Left cardiac atrium (tissue), 4 donors: Measurements from ENCODE around the gene NFIA. TPM values are rescaled to one million over a fixed set of nuclear protein-coding genes. Genes with fewer than 3 reads are reported as not detected.

Source experiments
- ATAC-seq, 2 donors: fragments of 200-7000 bp; cut with Tn5 transposase; one replicate each; pipeline ENCODE4 v1.9.1; 2020; ENCODE audit warnings: mild to moderate bottlenecking in 2 of 2, moderate library complexity in 2 of 2
- DNase-seq: peaks from one replicate; pipeline ENCODE4 v3.0.0-alpha.2; 2020
- intact Hi-C, 2 donors: fragments of 100-400 bp; cut with DNase I; formaldehyde crosslinking; loops; one replicate each; pipeline versions ENCODE4 v1.14.1 to v1.15.1; 2022 to 2023
- total RNA-seq, 2 donors: library from RNA; stranded (reverse); fragmentation: NEBNext Ultra II Directional; extraction: Animal tissue kit (Norgen Biotek cat#: 25700); gene quantifications; one replicate each; pipeline ENCODE4 v1.2.1, GENCODE V29; 2021
- donor health status: DM: no; HTN: yes; CAD: no.
- donor health status: DM: no; HTN: yes; CAD: no; lungs with severe emphysema.
- donor health status: DM: yes; HTN: yes; CAD: no.
- donor health status: Dilated cardiomyopathy.

Gene NFIA
- total RNA-seq, 2 donors from 2014 or later, result 94.1 to 97.8 TPM

- intact Hi-C loops, result loop anchor here in 1 of 2 donors (5.0 kb wide), 1 partner anchor 44 kb away; no protein-coding TSS in a partner anchor
- no peak for DNase-seq
- no peak for ATAC-seq
Measured at GRCh38 chr1:61133335-61134019, 51.1 kb downstream of the NFIA start.

- intact Hi-C loops, result no loop called here
- no peak for DNase-seq
- ATAC-seq, result no peak
Measured at GRCh38 chr1:61135291-61135690, 52.9 kb downstream of the NFIA start.

- intact Hi-C loops, result no loop called here
- no peak for DNase-seq
- no peak for ATAC-seq
Measured at GRCh38 chr1:61138305-61138704, 55.9 kb downstream of the NFIA start.

GRCh38 chr1:61138921-61139774 is 56.8 kb downstream of the NFIA start:
- peak in 1 of 2 donors; percentile 20 for ATAC-seq
- intact Hi-C loops, result no loop called here

GRCh38 chr1:61139775-61140549 is 57.6 kb downstream of the NFIA start:
- no peak for DNase-seq
- no peak for ATAC-seq
- intact Hi-C loops, result no loop called here

More at GRCh38 chr1:61138921-61139774, 56.8 kb downstream of the NFIA start:
- no peak for DNase-seq

- ATAC-seq (peak in 1 of 2 donors; percentile 28), DNase-seq (no peak)
- intact Hi-C loops, result no loop called here
Measured at GRCh38 chr1:61140778-61141177, 58.4 kb downstream of the NFIA start.

GRCh38 chr1:61141288-61142042 is 59.1 kb downstream of the NFIA start:
- peak; percentile 31 to 68 for ATAC-seq
- no peak for DNase-seq
- intact Hi-C loops, result no loop called here

- ATAC-seq, result no peak
- DNase-seq, result no peak
- intact Hi-C loops, result no loop called here
Measured at GRCh38 chr1:61142043-61142440, 59.7 kb downstream of the NFIA start.

- ATAC-seq (peak in 1 of 2 donors; percentile 12), DNase-seq (no peak)
- intact Hi-C loops, result no loop called here
Measured at GRCh38 chr1:61142726-61143500, 60.6 kb downstream of the NFIA start.

GRCh38 chr1:61143821-61144424 is 61.6 kb downstream of the NFIA start:
- no peak for DNase-seq
- ATAC-seq, result no peak
- intact Hi-C loops, result no loop called here

- DNase-seq, result no peak
- intact Hi-C loops, result no loop called here
- no peak for ATAC-seq
Measured at GRCh38 chr1:61149010-61149860, 66.9 kb downstream of the NFIA start.

- intact Hi-C loops, result no loop called here
- no peak for DNase-seq
- ATAC-seq, result no peak
Measured at GRCh38 chr1:61151565-61151964, 69.2 kb downstream of the NFIA start.

GRCh38 chr1:61152066-61152465 is 69.7 kb downstream of the NFIA start:
- DNase-seq (no peak), ATAC-seq (no peak)
- intact Hi-C loops, result no loop called here

GRCh38 chr1:61152469-61153105 is 70.2 kb downstream of the NFIA start:
- DNase-seq, result no peak
- ATAC-seq, result no peak
- intact Hi-C loops, result no loop called here

- ATAC-seq, result peak; percentile 15 to 38
- intact Hi-C loops, result no loop called here
- no peak for DNase-seq
Measured at GRCh38 chr1:61156576-61157467, 74.5 kb downstream of the NFIA start.
